GM23338 (cell line): ENCODE measurements around the gene TRAF1. TPM values are rescaled to one million over a fixed set of nuclear protein-coding genes. Genes with fewer than 3 reads are reported as not detected.

Source experiments
- ATAC-seq: fragments of 200-7000 bp; cut with Tn5 transposase; 3 replicates; pipeline ENCODE4 v1.9.1; 2020
- DNase-seq: peaks from one replicate; pipeline ENCODE4 v3.0.0-alpha.2; 2015; ENCODE audit warnings: low spot score
- H2AFZ ChIP-seq: fragments of 200-600 bp; sonication (generic); 2 replicates; pipeline ENCODE4 v1.8.0; 2016; ENCODE audit warnings: antibody characterized with exemption, mild to moderate bottlenecking, moderate library complexity
- H3F3A ChIP-seq: fragments of 200-600 bp; sonication (generic); replicated peaks from 2 replicates; pipeline ENCODE4 v1.8.0; 2017; ENCODE audit warnings: antibody characterized with exemption, mixed run types, low read depth
- H3K27ac ChIP-seq: fragments of 200-600 bp; sonication (generic); 2 replicates; pipeline ENCODE4 v1.6.1; 2016; ENCODE audit warnings: low read depth
- H3K27me3 ChIP-seq: fragments of 200-600 bp; sonication (generic); 2 replicates; pipeline ENCODE4 v1.8.0; 2016; ENCODE audit warnings: mild to moderate bottlenecking, mixed run types, moderate library complexity; ENCODE audit not compliant: insufficient read depth
- H3K36me3 ChIP-seq: fragments of 200-600 bp; sonication (generic); 2 replicates; pipeline ENCODE4 v1.8.0; 2016; ENCODE audit warnings: mild to moderate bottlenecking; ENCODE audit not compliant: insufficient read depth
- H3K4me1 ChIP-seq: fragments of 200-600 bp; sonication (generic); 2 replicates; pipeline ENCODE4 v1.8.0; 2016; ENCODE audit warnings: mild to moderate bottlenecking, moderate library complexity; ENCODE audit not compliant: insufficient read depth
- H3K4me2 ChIP-seq: fragments of 200-600 bp; sonication (generic); 2 replicates; pipeline ENCODE4 v1.7.1; 2017; ENCODE audit warnings: mixed run types
- H3K4me3 ChIP-seq: fragments of 200-600 bp; sonication (generic); 2 replicates; pipeline ENCODE4 v1.6.1; 2016; ENCODE audit warnings: mixed run types
- H3K79me2 ChIP-seq: fragments of 200-600 bp; sonication (generic); replicated peaks from 2 replicates; pipeline ENCODE4 v1.8.0; 2017; ENCODE audit warnings: mild to moderate bottlenecking; ENCODE audit not compliant: insufficient read depth
- H3K9me2 ChIP-seq: fragments of 200-600 bp; sonication (generic); 2 replicates; pipeline ENCODE4 v1.8.0; 2017; ENCODE audit not compliant: insufficient read depth
- H4K20me1 ChIP-seq: fragments of 200-600 bp; sonication (generic); replicated peaks from 2 replicates; pipeline ENCODE4 v1.8.0; 2017; ENCODE audit warnings: mild to moderate bottlenecking; ENCODE audit not compliant: insufficient read depth
- H3K27ac Mint-ChIP-seq: 2 replicates; pipeline ENCODE4 v1.8.0; 2020; ENCODE audit warnings: inconsistent platforms, mild to moderate bottlenecking, moderate library complexity, mixed read lengths
- H3K27me3 Mint-ChIP-seq: 3 replicates; pipeline ENCODE4 v1.8.0; 2022; ENCODE audit warnings: low read depth, mild to moderate bottlenecking, moderate library complexity, mixed read lengths, inconsistent platforms; ENCODE audit not compliant: insufficient read depth, poor library complexity
- H3K36me3 Mint-ChIP-seq: 3 replicates; pipeline ENCODE4 v1.8.0; 2021; ENCODE audit warnings: low read depth, mild to moderate bottlenecking, inconsistent platforms, moderate library complexity, mixed read lengths
- H3K4me1 Mint-ChIP-seq: 3 replicates; pipeline ENCODE4 v1.8.0; 2020; ENCODE audit warnings: mild to moderate bottlenecking, inconsistent platforms, mixed read lengths
- H3K4me3 Mint-ChIP-seq: 3 replicates; pipeline ENCODE4 v1.8.0; 2021; ENCODE audit warnings: moderate library complexity, mild to moderate bottlenecking, inconsistent platforms, mixed read lengths
- H3K9me3 Mint-ChIP-seq: 3 replicates; pipeline ENCODE4 v1.8.0; 2020; ENCODE audit warnings: moderate library complexity, mild to moderate bottlenecking, inconsistent platforms, mixed read lengths
- ETS1 ChIP-seq: IDR thresholded peaks from 2 replicates; pipeline ENCODE4 v1.6.1; 2016; ENCODE audit warnings: antibody characterized with exemption
- EZH2 ChIP-seq: fragments of 200-600 bp; sonication (generic); IDR thresholded peaks from one replicate; pipeline ENCODE4 v1.8.0; 2017; ENCODE audit warnings: antibody characterized with exemption, mild to moderate bottlenecking, low read depth; ENCODE audit not compliant: unreplicated experiment
- JUNB ChIP-seq: IDR thresholded peaks from one replicate; pipeline ENCODE4 v1.6.1; 2016; ENCODE audit warnings: antibody characterized with exemption; ENCODE audit not compliant: unreplicated experiment
- POLR2AphosphoS5 ChIP-seq: IDR thresholded peaks from 2 replicates; pipeline ENCODE4 v1.6.1; 2016; ENCODE audit warnings: antibody characterized with exemption, low read depth
- ZNF462 ChIP-seq: fragments of 250-450 bp; sonication (Bioruptor Pico); IDR thresholded peaks from 2 replicates; pipeline ENCODE4 v1.5.0; 2020; ENCODE audit warnings: mild to moderate bottlenecking, moderate library complexity
- polyA plus RNA-seq: library from polyadenylated mRNA; unstranded; fragments of >200 nt; fragmentation: Nextera tagmentation; extraction: Ambion mirVana; gene quantifications from 2 replicates; pipeline ENCODE4 v1.2.1, GENCODE V29; 2016
- total RNA-seq: library from RNA; depleted of rRNA; stranded (reverse); fragments of >200 nt; shearing (Covaris generic); gene quantifications from 2 replicates; pipeline ENCODE4 v1.2.3, GENCODE V29; 2014

The TRAF1 gene
- total and polyA plus RNA-seq, 2 experiments from 2014 or later: 0.39 to 1.4 TPM

- no peak overlapping the region for H3K27ac ChIP-seq
- no peak overlapping the region for H3K4me3 ChIP-seq
- ATAC-seq: no peak
Measured at GRCh38 chr9:120949290-120949689, 22.7 kb upstream of the TRAF1 start.

More at GRCh38 chr9:120949290-120949689, 22.7 kb upstream of the TRAF1 start:
- Mint-ChIP-seq H3K9me3 (no peaks in the 10 kb centered on the region), H3K4me3 (no peak overlapping the region), H3K4me1 (peaks cover 15% of the 10 kb centered on the region; the same call in 2 of the 3 replicates), H3K27ac (no peak overlapping the region), H3K36me3 (no peaks in the 10 kb centered on the region), H3K27me3 (peaks cover 2% of the 10 kb centered on the region)
- Histone ChIP-seq H4K20me1 (no peaks in the 10 kb centered on the region), H3K36me3 (no peaks in the 10 kb centered on the region), H3K4me2 (no peak overlapping the region), H3K9me2 (no peaks in the 10 kb centered on the region), H2AFZ (no peak overlapping the region), H3F3A (0 out of 2 replicates have a peak, but pooled peaks cover 4% of the 10 kb centered on the region), H3K4me1 (peaks cover 15% of the 10 kb centered on the region), H3K79me2 (no peaks in the 10 kb centered on the region), H3K27me3 (no peaks in the 10 kb centered on the region)
- no peak for DNase-seq
- TF ChIP-seq ETS1 (no peak), ZNF462 (CRISPR knock-in tag) (no peak), JUNB (no peak), EZH2 (no peak), POLR2AphosphoS5 (no peak)
